Measurements from ENCODE around the gene EIF3B.

EIF3B gene

GRCh38 chr7:2315787-2316186 lies 38.8 kb upstream of the EIF3B start:
- peaks cover 7% of the 10 kb centered on the region for H3K4me1 ChIP-seq (ENCODE audit: low read depth, poor library complexity, severe bottlenecking)
- no peak overlapping the region for H2AFZ ChIP-seq (ENCODE audit: low read depth)
- H3K9ac ChIP-seq, result no peak overlapping the region
- TF ChIP-seq, protein P1, sequence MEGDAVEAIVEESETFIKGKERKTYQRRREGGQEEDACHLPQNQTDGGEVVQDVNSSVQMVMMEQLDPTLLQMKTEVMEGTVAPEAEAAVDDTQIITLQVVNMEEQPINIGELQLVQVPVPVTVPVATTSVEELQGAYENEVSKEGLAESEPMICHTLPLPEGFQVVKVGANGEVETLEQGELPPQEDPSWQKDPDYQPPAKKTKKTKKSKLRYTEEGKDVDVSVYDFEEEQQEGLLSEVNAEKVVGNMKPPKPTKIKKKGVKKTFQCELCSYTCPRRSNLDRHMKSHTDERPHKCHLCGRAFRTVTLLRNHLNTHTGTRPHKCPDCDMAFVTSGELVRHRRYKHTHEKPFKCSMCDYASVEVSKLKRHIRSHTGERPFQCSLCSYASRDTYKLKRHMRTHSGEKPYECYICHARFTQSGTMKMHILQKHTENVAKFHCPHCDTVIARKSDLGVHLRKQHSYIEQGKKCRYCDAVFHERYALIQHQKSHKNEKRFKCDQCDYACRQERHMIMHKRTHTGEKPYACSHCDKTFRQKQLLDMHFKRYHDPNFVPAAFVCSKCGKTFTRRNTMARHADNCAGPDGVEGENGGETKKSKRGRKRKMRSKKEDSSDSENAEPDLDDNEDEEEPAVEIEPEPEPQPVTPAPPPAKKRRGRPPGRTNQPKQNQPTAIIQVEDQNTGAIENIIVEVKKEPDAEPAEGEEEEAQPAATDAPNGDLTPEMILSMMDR (conservative IDR thresholded peaks at IDR 0.05; ENCODE audit: low read depth, low read length), result no peak
- H3K36me3 ChIP-seq (ENCODE audit: insufficient read depth), result no peaks in the 10 kb centered on the region
- H3K27me3 ChIP-seq (ENCODE audit: insufficient read depth, low read depth), result no peaks in the 10 kb centered on the region
- H3K4me2 ChIP-seq, result no peak overlapping the region
- no peak overlapping the region for H3K4me3 ChIP-seq (IDR thresholded peaks at IDR 0.05; ENCODE audit: insufficient read depth, low read depth, low read length)
- H4K20me1 ChIP-seq (ENCODE audit: insufficient read depth), result no peaks in the 10 kb centered on the region
- H3K79me2 ChIP-seq (ENCODE audit: insufficient read depth, low read depth), result peaks cover 15% of the 10 kb centered on the region; the same call in 1 of the 2 replicates
- no peak overlapping the region for H3K27ac ChIP-seq

GRCh38 chr7:2316578-2316977 lies 38.0 kb upstream of the EIF3B start:
- no peak overlapping the region for H3K27ac ChIP-seq
- H2AFZ ChIP-seq (ENCODE audit: low read depth), result no peak overlapping the region
- no peaks in the 10 kb centered on the region for H3K36me3 ChIP-seq (ENCODE audit: insufficient read depth)
- H3K4me1 ChIP-seq (ENCODE audit: low read depth, poor library complexity, severe bottlenecking), result peaks cover 7% of the 10 kb centered on the region
- no peak overlapping the region for H3K9ac ChIP-seq
- no peak overlapping the region for H3K4me2 ChIP-seq
- H3K27me3 ChIP-seq (ENCODE audit: insufficient read depth, low read depth), result no peaks in the 10 kb centered on the region
- no peak overlapping the region for H3K4me3 ChIP-seq (IDR thresholded peaks at IDR 0.05; ENCODE audit: insufficient read depth, low read depth, low read length)
- TF ChIP-seq, protein P1 (conservative IDR thresholded peaks at IDR 0.05; ENCODE audit: low read depth, low read length), result no peak
- H3K79me2 ChIP-seq (ENCODE audit: insufficient read depth, low read depth), result peaks cover 7% of the 10 kb centered on the region; the same call in 1 of the 2 replicates
- no peaks in the 10 kb centered on the region for H4K20me1 ChIP-seq (ENCODE audit: insufficient read depth)

- TF ChIP-seq, protein P1 (conservative IDR thresholded peaks at IDR 0.05; ENCODE audit: low read depth, low read length), result no peak
- Histone ChIP-seq H3K27ac (no peak overlapping the region), H4K20me1 (ENCODE audit: insufficient read depth) (no peaks in the 10 kb centered on the region), H3K9ac (no peak overlapping the region), H3K27me3 (ENCODE audit: insufficient read depth, low read depth) (no peaks in the 10 kb centered on the region), H2AFZ (ENCODE audit: low read depth) (no peak overlapping the region), H3K79me2 (ENCODE audit: insufficient read depth, low read depth) (peaks cover 7% of the 10 kb centered on the region; the same call in 1 of the 2 replicates), H3K4me2 (no peak overlapping the region), H3K4me3 (IDR thresholded peaks at IDR 0.05; ENCODE audit: insufficient read depth, low read depth, low read length) (no peak overlapping the region), H3K36me3 (ENCODE audit: insufficient read depth) (no peaks in the 10 kb centered on the region), H3K4me1 (ENCODE audit: low read depth, poor library complexity, severe bottlenecking) (peaks cover 7% of the 10 kb centered on the region)
These were observed 36.9 kb upstream of the EIF3B start for GRCh38 chr7:2317556-2318293.

- Histone ChIP-seq H3K4me2 (no peak overlapping the region), H3K4me3 (IDR thresholded peaks at IDR 0.05; ENCODE audit: insufficient read depth, low read depth, low read length) (no peak overlapping the region), H3K4me1 (ENCODE audit: low read depth, poor library complexity, severe bottlenecking) (no peaks in the 10 kb centered on the region), H3K27ac (no peak overlapping the region), H3K27me3 (ENCODE audit: insufficient read depth, low read depth) (no peaks in the 10 kb centered on the region), H3K36me3 (ENCODE audit: insufficient read depth) (no peaks in the 10 kb centered on the region), H3K79me2 (ENCODE audit: insufficient read depth, low read depth) (no peaks in the 10 kb centered on the region), H4K20me1 (ENCODE audit: insufficient read depth) (no peaks in the 10 kb centered on the region), H3K9ac (no peak overlapping the region), H2AFZ (ENCODE audit: low read depth) (no peak overlapping the region)
- TF ChIP-seq, protein P1 (conservative IDR thresholded peaks at IDR 0.05; ENCODE audit: low read depth, low read length), result no peak
These were observed 33.6 kb upstream of the EIF3B start for GRCh38 chr7:2321020-2321419.

All from KMS-11 (cell line).